ENCODE results near the gene TMEM81. TPM values are rescaled to one million over a fixed set of nuclear protein-coding genes. Genes with fewer than 3 reads are reported as not detected.

Gene TMEM81
- 10 to 100 TPM in 1 of 8 experiments, 1 to 10 TPM in 7; 2.2 to 10.0 (median 4.9) TPM for total RNA-seq

- in situ Hi-C loops (cut with MboI; ENCODE audit: low pct_unique_long_range_greater_than_20kb in 2 of 9, low sequenced_read_pairs in 9 of 9, unreplicated experiment in 9 of 9): no loop called here
- Histone ChIP-seq H3K4me1 (replicated peaks in 1 of 2) (no peaks in the 10 kb centered on the region), H3K27ac (no peak within 1 kb of the TSS), H3K4me3 (no peak within 1 kb of the TSS)
- no peak for ATAC-seq (replicated peaks in 6 of 8)
- WGBS, 10 experiments: 71 to 100% (median 95%) methylated on average over 1 to 2 of the region's 2 CpGs; no CpG with 5 or more reads in 2 of the 10 experiments
Observed at GRCh38 chr1:205084360-205084759, at the start of gene TMEM81. Gene TMEM81 (minus strand): TSS chr1:205084460. CDS start chr1:205084320, 140 bp downstream.

GRCh38 chr1:205133287-205133686 is 49.0 kb upstream of the TMEM81 start:
- 0 to 80% (median 57%) methylated on average over 1 of the region's 1 CpG; no CpG with 5 or more reads in 3 of the 10 experiments for WGBS, 10 experiments
- in situ Hi-C loops (cut with MboI; ENCODE audit: low pct_unique_long_range_greater_than_20kb in 2 of 9, low sequenced_read_pairs in 9 of 9, unreplicated experiment in 9 of 9): no loop called here
- H3K4me1 ChIP-seq (replicated peaks in 1 of 2): no peaks in the 10 kb centered on the region
- no peak overlapping the region for H3K27ac ChIP-seq
- no peak overlapping the region for H3K4me3 ChIP-seq
- no peak for ATAC-seq (replicated peaks in 6 of 8)

GRCh38 chr1:205129447-205130029 is 45.3 kb upstream of the TMEM81 start:
- H3K4me1 ChIP-seq (replicated peaks in 1 of 2): no peaks in the 10 kb centered on the region
- 0 to 83% (median 70%) methylated on average over 1 to 4 of the region's 4 CpGs for WGBS, 10 experiments
- in situ Hi-C loops (cut with MboI; ENCODE audit: low pct_unique_long_range_greater_than_20kb in 2 of 9, low sequenced_read_pairs in 9 of 9, unreplicated experiment in 9 of 9): no loop called here
- no peak for ATAC-seq (replicated peaks in 6 of 8)
- H3K27ac ChIP-seq: no peak overlapping the region
- H3K4me3 ChIP-seq: no peak overlapping the region

- WGBS, 10 experiments: 33 to 92% (median 75%) methylated on average over 1 to 2 of the region's 2 CpGs; no CpG with 5 or more reads in 3 of the 10 experiments
- no peak overlapping the region for H3K27ac ChIP-seq
- in situ Hi-C loops (cut with MboI; ENCODE audit: low pct_unique_long_range_greater_than_20kb in 2 of 9, low sequenced_read_pairs in 9 of 9, unreplicated experiment in 9 of 9): no loop called here
- H3K4me1 ChIP-seq (replicated peaks in 1 of 2): no peaks in the 10 kb centered on the region
- no peak for ATAC-seq (replicated peaks in 6 of 8)
- no peak overlapping the region for H3K4me3 ChIP-seq
Observed at GRCh38 chr1:205128050-205128449, 43.8 kb upstream of the TMEM81 start.

- no peak for ATAC-seq (replicated peaks in 6 of 8)
- in situ Hi-C loops (cut with MboI; ENCODE audit: low pct_unique_long_range_greater_than_20kb in 2 of 9, low sequenced_read_pairs in 9 of 9, unreplicated experiment in 9 of 9): no loop called here
- Histone ChIP-seq H3K4me3 (no peak overlapping the region), H3K27ac (no peak overlapping the region), H3K4me1 (replicated peaks in 1 of 2) (peaks cover 0 to 4% of the 10 kb centered on the region in 2 donors)
- 79 to 100% (median 97%) methylated on average over 1 to 3 of the region's 3 CpGs; no CpG with 5 or more reads in 3 of the 10 experiments for WGBS, 10 experiments
Observed at GRCh38 chr1:205127646-205128045, 43.4 kb upstream of the TMEM81 start.

GRCh38 chr1:205124726-205125125 is 40.5 kb upstream of the TMEM81 start:
- Histone ChIP-seq H3K4me3 (no peak overlapping the region), H3K4me1 (replicated peaks in 1 of 2) (peaks cover 9 to 14% of the 10 kb centered on the region in 2 donors), H3K27ac (no peak overlapping the region)
- in situ Hi-C loops (cut with MboI; ENCODE audit: low pct_unique_long_range_greater_than_20kb in 2 of 9, low sequenced_read_pairs in 9 of 9, unreplicated experiment in 9 of 9): no loop called here
- ATAC-seq (replicated peaks in 6 of 8): no peak
- 74 to 90% (median 82%) methylated on average over 3 to 7 of the region's 7 CpGs; no CpG with 5 or more reads in 1 of the 10 experiments for WGBS, 10 experiments

GRCh38 chr1:205122489-205122882 is 38.2 kb upstream of the TMEM81 start:
- H3K27ac ChIP-seq: peak overlapping the region; percentile 98 to 99
- peak in 5 of 8 experiments; percentile 7 to 30 (median 19) for ATAC-seq (replicated peaks in 6 of 8)
- peak overlapping the region; percentile 58 to 86 (median 71) for H3K4me3 ChIP-seq
- WGBS, 10 experiments: 0 to 51% (median 31%) methylated on average over 1 to 9 of the region's 9 CpGs
- in situ Hi-C loops (cut with MboI; ENCODE audit: low pct_unique_long_range_greater_than_20kb in 2 of 9, low sequenced_read_pairs in 9 of 9, unreplicated experiment in 9 of 9): no loop called here
- peaks cover 9 to 14% of the 10 kb centered on the region in 2 donors for H3K4me1 ChIP-seq (replicated peaks in 1 of 2)

GRCh38 chr1:205121660-205122488 is 37.6 kb upstream of the TMEM81 start, which contains the start of gene RBBP5:
Gene RBBP5 (minus strand): TSS chr1:205121978. CDS start chr1:205121873, 105 bp downstream.
- ATAC-seq (replicated peaks in 6 of 8): peak; percentile 96 to 99 (median 99)
- Histone ChIP-seq H3K4me1 (replicated peaks in 1 of 2) (peaks cover 9 to 14% of the 10 kb centered on the region in 2 donors), H3K27ac (peak within 1 kb of the TSS; percentile 98 to 99), H3K4me3 (peak within 1 kb of the TSS; percentile 58 to 86 (median 71))
- in situ Hi-C loops (cut with MboI; ENCODE audit: low pct_unique_long_range_greater_than_20kb in 2 of 9, low sequenced_read_pairs in 9 of 9, unreplicated experiment in 9 of 9): no loop called here
- 0 to 2% (median 0%) methylated on average over 1 to 45 of the region's 46 CpGs; no CpG with 5 or more reads in 1 of the 10 experiments for WGBS, 10 experiments

GRCh38 chr1:205118752-205119151 is 34.5 kb upstream of the TMEM81 start:
- H3K27ac ChIP-seq: no peak overlapping the region
- in situ Hi-C loops (cut with MboI; ENCODE audit: low pct_unique_long_range_greater_than_20kb in 2 of 9, low sequenced_read_pairs in 9 of 9, unreplicated experiment in 9 of 9): no loop called here
- H3K4me3 ChIP-seq: no peak overlapping the region
- WGBS, 10 experiments: 71 to 100% (median 95%) methylated on average over 1 to 2 of the region's 2 CpGs; no CpG with 5 or more reads in 1 of the 10 experiments
- no peak for ATAC-seq (replicated peaks in 6 of 8)
- peaks cover 9 to 14% of the 10 kb centered on the region in 2 donors for H3K4me1 ChIP-seq (replicated peaks in 1 of 2)

GRCh38 chr1:205111354-205111753 is 27.1 kb upstream of the TMEM81 start:
- H3K4me3 ChIP-seq: no peak overlapping the region
- H3K4me1 ChIP-seq (replicated peaks in 1 of 2): no peaks in the 10 kb centered on the region
- H3K27ac ChIP-seq: no peak overlapping the region
- in situ Hi-C loops (cut with MboI; ENCODE audit: low pct_unique_long_range_greater_than_20kb in 2 of 9, low sequenced_read_pairs in 9 of 9, unreplicated experiment in 9 of 9): no loop called here
- ATAC-seq (replicated peaks in 6 of 8): no peak

GRCh38 chr1:205109711-205110110 is 25.5 kb upstream of the TMEM81 start:
- no peak overlapping the region for H3K4me3 ChIP-seq
- no peaks in the 10 kb centered on the region for H3K4me1 ChIP-seq (replicated peaks in 1 of 2)
- WGBS, 10 experiments: 70 to 100% (median 84%) methylated on average over 1 to 5 of the region's 5 CpGs; no CpG with 5 or more reads in 5 of the 10 experiments
- no peak overlapping the region for H3K27ac ChIP-seq
- no peak for ATAC-seq (replicated peaks in 6 of 8)
- in situ Hi-C loops (cut with MboI; ENCODE audit: low pct_unique_long_range_greater_than_20kb in 2 of 9, low sequenced_read_pairs in 9 of 9, unreplicated experiment in 9 of 9): no loop called here

GRCh38 chr1:205109269-205109668 is 25.0 kb upstream of the TMEM81 start:
- no peaks in the 10 kb centered on the region for H3K4me1 ChIP-seq (replicated peaks in 1 of 2)
- 90 to 100% (median 100%) methylated on average over 1 of the region's 1 CpG; no CpG with 5 or more reads in 1 of the 10 experiments for WGBS, 10 experiments
- H3K4me3 ChIP-seq: no peak overlapping the region
- ATAC-seq (replicated peaks in 6 of 8): no peak
- H3K27ac ChIP-seq: no peak overlapping the region
- in situ Hi-C loops (cut with MboI; ENCODE audit: low pct_unique_long_range_greater_than_20kb in 2 of 9, low sequenced_read_pairs in 9 of 9, unreplicated experiment in 9 of 9): no loop called here

GRCh38 chr1:205108464-205108863 is 24.2 kb upstream of the TMEM81 start:
- whole genome bisulfite sequencing, 10 experiments: 80 to 100% (median 91%) methylated on average over 1 to 4 of the region's 4 CpGs
- in situ Hi-C loops (cut with MboI; ENCODE audit: low pct_unique_long_range_greater_than_20kb in 2 of 9, low sequenced_read_pairs in 9 of 9, unreplicated experiment in 9 of 9): no loop called here
- no peak for ATAC-seq (replicated peaks in 6 of 8)
- no peaks in the 10 kb centered on the region for H3K4me1 ChIP-seq (replicated peaks in 1 of 2)
- H3K4me3 ChIP-seq: no peak overlapping the region
- no peak overlapping the region for H3K27ac ChIP-seq

All from motor neuron (in vitro differentiated cells).